PC-9 (cell line): ENCODE measurements around the gene ARHGAP6. TPM values are rescaled to one million over a fixed set of nuclear protein-coding genes. Genes with fewer than 3 reads are reported as not detected.

Experiments used
- BruUV-seq: library from RNA; stranded (reverse); fragments of 400-500 nt; replicated peaks from 2 replicates; lab custom pipeline; 2021; lab: Mats Ljungman, UMichigan
- CTCF ChIA-PET: fragments of 300-600 bp; sonication (Branson Sonifier 250); formaldehyde crosslinking; loops from one replicate; lab custom pipeline; 2022; ENCODE audit warnings: antibody characterized with exemption; lab: Charles Lee
- POLR2A ChIA-PET: fragments of 300-600 bp; sonication (Branson Sonifier 250); formaldehyde crosslinking; loops from one replicate; lab custom pipeline; 2022; ENCODE audit warnings: antibody characterized with exemption; ENCODE audit not compliant: unreplicated experiment; lab: Charles Lee
- DNase-seq, 2 experiments: peaks; one replicate each; pipeline versions ENCODE4 v3.0.0 to v3.0.0-alpha.2; 2015 to 2022; ENCODE audit warnings: mixed read lengths in 1 of 2
- H2AFZ ChIP-seq: fragments of 200-600 bp; sonication (generic); 2 replicates; pipeline ENCODE4 v1.8.1; 2017; ENCODE audit warnings: antibody characterized with exemption
- H3F3A ChIP-seq: fragments of 200-600 bp; sonication (generic); 2 replicates; pipeline ENCODE4 v1.8.1; 2017; ENCODE audit warnings: antibody characterized with exemption, mild to moderate bottlenecking, low read depth; ENCODE audit not compliant: insufficient read depth
- H3K27ac ChIP-seq: fragments of 200-600 bp; sonication (generic); 2 replicates; pipeline ENCODE4 v1.6.1; 2016; ENCODE audit warnings: mixed run types
- H3K27me3 ChIP-seq: fragments of 200-600 bp; sonication (generic); 2 replicates; pipeline ENCODE4 v1.6.1; 2016; ENCODE audit warnings: low read depth, mixed run types; ENCODE audit not compliant: insufficient read depth
- H3K36me3 ChIP-seq: fragments of 200-600 bp; sonication (generic); 2 replicates; pipeline ENCODE4 v1.6.1; 2016; ENCODE audit warnings: low read depth, mixed run types
- H3K4me1 ChIP-seq: fragments of 200-600 bp; sonication (generic); replicated peaks from 2 replicates; pipeline ENCODE4 v1.6.1; 2016; ENCODE audit warnings: mixed run types; ENCODE audit not compliant: insufficient read depth
- H3K4me2 ChIP-seq: fragments of 200-600 bp; sonication (generic); 2 replicates; pipeline ENCODE4 v1.6.1; 2017; ENCODE audit warnings: mixed run types
- H3K4me3 ChIP-seq: fragments of 200-600 bp; sonication (generic); 2 replicates; pipeline ENCODE4 v1.6.1; 2016; ENCODE audit warnings: mixed run types
- H3K79me2 ChIP-seq: fragments of 200-600 bp; sonication (generic); 2 replicates; pipeline ENCODE4 v1.6.1; 2017; ENCODE audit warnings: low read depth, mixed run types
- H3K9me2 ChIP-seq: fragments of 200-600 bp; sonication (generic); 2 replicates; pipeline ENCODE4 v1.8.1; 2017; ENCODE audit warnings: mild to moderate bottlenecking; ENCODE audit not compliant: insufficient read depth
- H3K9me3 ChIP-seq: fragments of 200-600 bp; sonication (generic); 2 replicates; pipeline ENCODE4 v1.8.1; 2016; ENCODE audit warnings: low read depth; ENCODE audit not compliant: insufficient read depth
- H4K20me1 ChIP-seq: fragments of 200-600 bp; sonication (generic); 2 replicates; pipeline ENCODE4 v1.8.1; 2017; ENCODE audit not compliant: insufficient read depth
- CTCF ChIP-seq: fragments of 200-600 bp; sonication (generic); conservative IDR thresholded peaks from 2 replicates; pipeline ENCODE4 v1.6.1; 2017; ENCODE audit warnings: mixed run types, antibody characterized with exemption, mild to moderate bottlenecking, moderate library complexity
- EZH2 ChIP-seq: fragments of 200-600 bp; sonication (generic); IDR thresholded peaks from 2 replicates; pipeline ENCODE4 v1.8.0; 2017; ENCODE audit warnings: antibody characterized with exemption, low read depth
- intact Hi-C: fragments of 100-400 bp; cut with micrococcal nuclease; formaldehyde crosslinking; loops from one replicate; pipeline ENCODE4 v1.10.0; 2022; ENCODE audit not compliant: unreplicated experiment
- total RNA-seq: library from RNA; stranded (reverse); gene quantifications from 2 replicates; pipeline ENCODE4 v1.2.3, GENCODE V29; 2021

ARHGAP6 gene
- total RNA-seq, 1 experiment from 2014 or later: not detected

GRCh38 chrX:11117745-11118144, 548.0 kb downstream of the ARHGAP6 start:
- no peak overlapping the region for H3K4me2 ChIP-seq
- H4K20me1 ChIP-seq: peaks cover 17% of the 10 kb centered on the region; the same call in 1 of the 2 replicates
- no peaks in the 10 kb centered on the region for H3K27me3 ChIP-seq
- DNase-seq: no peak
- H3K36me3 ChIP-seq: peaks cover 4% of the 10 kb centered on the region
- H3K9me3 ChIP-seq: no peaks in the 10 kb centered on the region
- no peak for TF ChIP-seq CTCF
- TF ChIP-seq EZH2: no peak
- no peak overlapping the region for H3K4me3 ChIP-seq
- H3K27ac ChIP-seq: no peak overlapping the region
- intact Hi-C loops: no loop called here
- ChIA-PET CTCF (no interaction called here), POLR2A (no interaction called here)
- no TSS peak for BruUV-seq
- peaks cover 19% of the 10 kb centered on the region for H3K79me2 ChIP-seq
- H3K9me2 ChIP-seq: no peaks in the 10 kb centered on the region
- H2AFZ ChIP-seq: no peak overlapping the region
- H3K4me1 ChIP-seq: 0 out of 2 replicates have a peak, but pooled peaks cover under 1% of the 10 kb centered on the region
- 0 out of 2 replicates have a peak, but pooled peaks cover 3% of the 10 kb centered on the region for H3F3A ChIP-seq

GRCh38 chrX:11113731-11114130, 552.0 kb downstream of the ARHGAP6 start:
- BruUV-seq: no TSS peak
- Histone ChIP-seq H2AFZ (no peak overlapping the region), H3K9me3 (no peaks in the 10 kb centered on the region), H3F3A (0 out of 2 replicates have a peak, but pooled peaks cover 3% of the 10 kb centered on the region), H3K27me3 (no peaks in the 10 kb centered on the region), H3K4me3 (no peak overlapping the region), H3K27ac (no peak overlapping the region), H3K9me2 (no peaks in the 10 kb centered on the region), H3K79me2 (peaks cover 34% of the 10 kb centered on the region), H4K20me1 (peaks cover 25% of the 10 kb centered on the region; the same call in 1 of the 2 replicates), H3K4me1 (peaks cover 10% of the 10 kb centered on the region; the same call in 1 of the 2 replicates), H3K4me2 (no peak overlapping the region), H3K36me3 (peaks cover 4% of the 10 kb centered on the region; the same call in 1 of the 2 replicates)
- TF ChIP-seq CTCF (no peak), EZH2 (no peak)
- POLR2A ChIA-PET: no interaction called here
- no peak for DNase-seq
- CTCF ChIA-PET: no interaction called here
- intact Hi-C loops: loop anchor here (5.0 kb wide), 1 partner anchor 281 kb away; no protein-coding TSS in a partner anchor

GRCh38 chrX:11111947-11112346, 553.8 kb downstream of the ARHGAP6 start:
- CTCF ChIA-PET: interaction anchor here (0.6 kb wide), 1 partner anchor 922 kb away, joined by 3 read pairs; no protein-coding TSS in a partner anchor
- Histone ChIP-seq H4K20me1 (peaks cover 25% of the 10 kb centered on the region; the same call in 1 of the 2 replicates), H3K9me3 (no peaks in the 10 kb centered on the region), H3K4me2 (peak overlapping the region; percentile 97), H2AFZ (no peak overlapping the region), H3K36me3 (peaks cover 2% of the 10 kb centered on the region; the same call in 1 of the 2 replicates), H3K4me1 (peaks cover 10% of the 10 kb centered on the region; the same call in 1 of the 2 replicates), H3K27ac (peak overlapping the region; percentile 75), H3F3A (0 out of 2 replicates have a peak, but pooled peaks cover 3% of the 10 kb centered on the region), H3K9me2 (no peaks in the 10 kb centered on the region), H3K27me3 (no peaks in the 10 kb centered on the region), H3K4me3 (peak overlapping the region; percentile 94), H3K79me2 (peaks cover 34% of the 10 kb centered on the region)
- DNase-seq: no peak
- intact Hi-C loops: loop anchor here (5.0 kb wide), 1 partner anchor 280 kb away; no protein-coding TSS in a partner anchor
- POLR2A ChIA-PET: no interaction called here
- TSS peak; percentile 57 for BruUV-seq
- TF ChIP-seq CTCF (0 out of 2 replicates have a peak, but pooled peaks have one; percentile 6), EZH2 (no peak)
